ENCODE data around the gene GAS1.
A peak's percentile ranks its signal among the peaks of the same experiment; 100 is the strongest.

The GAS1 gene

DNA sequence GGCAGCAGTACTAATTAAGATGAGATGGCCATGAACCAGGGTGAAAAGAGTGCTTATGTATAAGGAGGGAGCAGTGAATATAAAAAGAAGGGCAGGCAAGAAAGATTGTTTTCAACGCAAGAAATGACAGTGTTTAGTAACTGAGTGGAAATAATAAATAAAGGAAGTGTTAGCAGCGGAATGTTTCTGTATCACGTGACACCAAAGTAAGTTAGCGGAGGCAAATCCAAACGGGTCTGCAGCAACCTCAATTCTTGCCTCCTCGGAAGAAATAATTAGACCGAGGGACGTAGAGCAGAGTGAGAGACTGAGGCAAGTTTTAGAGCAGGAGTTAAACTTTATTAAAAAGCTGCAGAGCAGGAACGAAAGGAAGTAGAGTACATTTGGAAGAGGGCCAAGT lies 15.4 kb upstream of the GAS1 start:
- DNase-seq: no peak

DNA sequence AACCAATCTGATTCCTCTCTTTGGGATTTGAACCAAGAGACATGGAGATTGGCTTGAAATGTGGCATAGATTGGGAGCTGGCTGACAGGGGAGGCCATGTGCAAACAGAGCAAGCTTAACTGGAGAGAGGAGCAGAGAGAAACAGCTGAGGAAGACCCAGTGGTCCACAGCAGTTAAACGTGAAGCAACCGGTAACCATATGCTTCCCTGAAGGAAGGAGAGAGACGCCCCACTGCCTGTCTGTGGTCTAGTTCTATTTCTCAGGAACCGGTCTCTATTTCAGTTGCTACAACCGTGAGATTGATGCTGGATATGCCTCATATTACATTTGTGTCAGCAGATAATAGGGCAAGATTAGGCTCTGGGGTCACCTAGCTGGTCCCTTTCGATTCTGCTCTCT lies 13.6 kb upstream of the GAS1 start:
- no peak for DNase-seq

DNA sequence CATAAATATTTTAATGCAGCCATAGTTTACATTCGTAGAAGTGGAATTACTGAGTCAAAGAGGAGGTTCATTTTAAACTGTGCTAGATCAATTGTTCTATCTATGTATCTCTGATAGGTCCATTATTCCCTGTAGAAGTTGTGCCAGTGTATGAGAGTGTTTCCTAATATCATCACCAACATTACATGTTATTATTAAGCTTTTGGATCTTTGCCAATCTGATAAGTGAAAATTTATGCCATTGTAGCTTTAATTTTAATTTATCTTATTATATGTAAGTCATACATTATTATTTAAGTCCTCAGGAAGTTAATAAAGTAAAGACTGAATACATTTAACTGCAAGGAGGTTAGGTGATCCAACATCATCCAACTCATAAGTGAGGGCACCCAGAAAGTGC lies 10.9 kb upstream of the GAS1 start:
- DNase-seq: no peak

DNA sequence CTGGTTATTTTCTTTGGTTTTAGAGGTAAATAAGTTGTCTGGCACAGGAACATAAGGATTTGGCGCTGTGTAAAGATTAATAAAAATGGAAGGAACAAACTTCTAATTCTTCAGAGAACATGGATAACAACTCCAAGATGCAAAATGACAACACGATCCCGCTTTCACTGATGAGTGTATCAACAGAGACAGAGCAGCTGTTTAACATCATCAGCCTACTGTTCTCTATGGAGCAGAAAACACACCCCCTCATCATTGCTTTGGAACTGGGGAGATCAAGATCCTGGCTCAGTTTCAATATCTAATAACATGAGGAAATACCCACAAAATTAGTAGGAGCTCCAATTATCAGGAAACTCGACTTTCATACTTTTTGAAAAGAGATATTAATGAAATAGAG lies 8.3 kb upstream of the GAS1 start:
- no peak for DNase-seq

GRCh38 chr9:86955042-86955441 lies 7.7 kb upstream of the GAS1 start:
- no peak for DNase-seq

DNA sequence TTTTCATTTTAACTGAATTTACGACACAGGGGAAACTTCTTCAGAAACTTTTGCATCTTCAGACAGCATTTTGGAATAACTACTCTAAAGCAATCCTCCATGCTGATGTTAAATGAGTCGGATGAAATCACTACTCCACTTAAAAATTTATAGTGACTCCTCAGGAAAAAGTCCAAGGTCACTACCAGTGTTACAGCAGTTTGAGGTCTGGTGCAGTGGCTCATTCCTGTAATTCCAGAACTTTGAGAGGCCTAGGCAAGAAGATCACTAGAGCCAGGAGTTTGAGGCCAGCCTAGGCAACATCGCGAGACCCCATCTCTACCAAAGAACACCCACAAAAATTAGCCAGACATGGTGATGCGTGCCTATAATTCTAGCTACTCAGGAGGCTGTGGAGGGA lies 5.9 kb upstream of the GAS1 start:
- no peak for DNase-seq

DNA sequence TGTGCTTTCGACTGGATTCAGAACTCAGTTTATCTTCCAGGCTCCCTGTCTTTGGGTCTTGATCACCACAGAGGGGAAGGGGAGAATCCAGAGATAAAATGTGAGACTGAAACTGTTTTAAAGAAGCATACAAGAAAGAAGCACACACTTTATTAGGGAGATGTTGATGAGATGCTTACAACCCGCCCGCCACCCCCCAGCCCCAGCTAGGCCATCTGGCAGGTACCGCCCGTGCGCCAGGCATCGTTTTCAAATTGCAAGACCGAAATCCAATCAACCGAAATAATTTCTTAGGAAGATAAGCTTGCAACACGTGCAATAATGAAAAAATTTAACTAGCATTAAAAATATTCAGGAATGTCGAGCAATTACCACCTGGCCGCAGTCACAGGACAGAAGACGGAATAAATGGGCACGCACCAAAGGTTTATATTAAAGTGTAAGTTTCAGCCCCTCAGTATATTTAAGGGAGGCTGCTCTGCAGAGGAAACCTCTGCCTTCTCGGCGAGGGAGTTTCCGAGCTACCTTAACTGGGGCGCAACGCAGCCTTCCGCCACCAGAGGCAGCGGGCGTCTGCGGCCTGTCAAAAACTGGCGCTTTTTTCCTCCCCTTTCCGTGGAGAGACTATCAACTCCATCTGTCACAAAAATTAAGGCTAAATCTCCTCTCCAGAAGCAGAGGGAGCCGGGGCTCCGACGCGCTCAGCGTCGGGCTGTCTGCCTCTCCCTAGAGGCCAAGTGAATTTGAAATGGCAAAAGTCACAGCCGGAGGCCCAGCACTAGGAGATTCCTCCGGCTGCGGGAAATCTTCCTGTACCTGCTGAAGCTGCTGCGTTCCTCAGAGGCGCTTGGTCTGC lies 996 bp upstream of the GAS1 start:
- peak; percentile 79 for DNase-seq

- DNase-seq: peak; percentile 76
Observed at GRCh38 chr9:86946201-86947145, 833 bp downstream of the GAS1 start.

- no peak for DNase-seq
Observed at GRCh38 chr9:86945728-86946200, 1.5 kb downstream of the GAS1 start.

GRCh38 chr9:86944796-86945727 lies 2.2 kb downstream of the GAS1 start:
- DNase-seq: no peak

- no peak for DNase-seq
Observed at GRCh38 chr9:86943201-86944113, 3.8 kb downstream of the GAS1 start.

DNA sequence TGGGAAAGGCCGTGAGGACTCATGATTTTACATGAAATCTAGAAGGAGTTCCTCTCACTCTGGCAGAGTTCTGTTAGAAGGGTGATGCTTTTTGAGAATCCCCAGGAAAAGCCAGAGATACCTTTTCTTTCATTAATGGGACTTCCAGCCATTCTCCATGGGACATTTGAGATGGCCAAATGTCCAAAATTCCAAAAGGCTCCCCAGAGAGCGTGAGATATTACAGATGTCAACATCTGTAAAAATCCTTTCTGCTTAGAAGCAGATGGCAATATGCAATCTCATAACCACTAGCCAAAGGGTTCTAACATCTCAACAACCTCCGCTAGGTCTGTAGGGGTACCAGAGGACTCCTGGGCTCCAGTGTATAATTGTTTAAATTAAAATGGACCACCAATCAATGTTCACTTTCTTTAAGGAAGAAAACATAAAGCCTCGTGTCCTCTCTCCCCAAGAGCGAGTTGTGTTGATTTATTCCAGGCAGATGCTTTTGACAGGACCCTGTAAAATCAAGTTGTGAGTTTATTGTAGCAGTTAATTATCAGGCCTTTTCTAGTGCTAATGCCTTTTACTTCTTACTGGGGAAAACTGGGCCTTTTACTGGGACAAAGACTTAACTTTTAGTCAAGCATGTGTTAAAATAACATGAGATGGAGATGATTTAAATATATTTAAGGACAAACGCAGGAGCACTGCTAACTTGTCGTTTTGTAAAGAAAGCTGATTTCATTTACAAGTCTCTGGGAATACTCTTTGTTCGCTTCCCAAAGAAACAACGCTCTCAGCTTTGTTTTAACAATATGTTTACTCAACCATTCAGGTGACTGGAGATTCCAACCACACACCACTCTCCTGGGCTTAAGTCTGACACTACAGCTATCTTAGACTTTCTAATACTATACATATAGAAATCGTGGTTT lies 4.8 kb downstream of the GAS1 start:
- DNase-seq: no peak

GRCh38 chr9:86941197-86941596 lies 6.1 kb downstream of the GAS1 start:
- no peak for DNase-seq

DNA sequence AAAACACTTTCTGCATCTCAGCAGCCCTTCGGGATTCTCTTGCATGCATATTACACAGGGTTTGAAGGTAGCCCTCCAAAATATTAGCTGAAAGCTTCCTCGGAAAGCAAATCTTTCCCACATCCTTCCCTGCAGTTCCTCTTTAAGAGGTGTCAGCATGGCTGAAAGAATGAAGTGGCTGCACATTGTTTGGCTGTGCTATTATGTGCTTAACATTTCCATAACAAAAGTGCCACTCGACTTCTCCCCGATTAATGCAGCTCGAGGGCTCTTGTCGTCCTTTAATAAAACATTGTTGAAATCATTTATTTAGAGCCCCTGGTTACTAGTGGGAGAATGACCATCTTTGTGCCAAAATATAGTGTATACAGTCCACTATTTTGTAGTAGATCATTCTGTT lies 6.5 kb downstream of the GAS1 start:
- no peak for DNase-seq

GRCh38 chr9:86939891-86940290 lies 7.4 kb downstream of the GAS1 start:
- DNase-seq: no peak

- DNase-seq: no peak
Observed at GRCh38 chr9:86939321-86939720, 8.0 kb downstream of the GAS1 start.

DNA sequence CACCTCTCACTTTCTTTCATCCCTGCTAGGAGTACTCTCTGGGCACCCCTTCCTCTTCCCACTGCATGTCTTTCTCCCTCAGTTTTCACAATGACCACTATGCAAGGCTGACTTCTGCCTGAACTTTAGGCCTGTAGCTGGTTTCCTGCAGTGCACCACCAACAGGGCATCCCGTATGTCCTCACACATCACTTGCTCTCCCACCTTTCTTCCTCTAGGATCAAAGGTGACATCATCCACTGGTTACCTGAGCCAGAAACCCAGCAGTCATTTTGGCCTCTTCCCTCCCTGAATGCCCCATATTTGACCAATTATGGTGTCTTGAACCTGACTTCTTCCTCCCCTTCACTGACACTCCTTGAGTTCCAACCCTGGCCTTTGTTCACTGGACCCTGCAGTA lies 8.5 kb downstream of the GAS1 start:
- no peak for DNase-seq

DNA sequence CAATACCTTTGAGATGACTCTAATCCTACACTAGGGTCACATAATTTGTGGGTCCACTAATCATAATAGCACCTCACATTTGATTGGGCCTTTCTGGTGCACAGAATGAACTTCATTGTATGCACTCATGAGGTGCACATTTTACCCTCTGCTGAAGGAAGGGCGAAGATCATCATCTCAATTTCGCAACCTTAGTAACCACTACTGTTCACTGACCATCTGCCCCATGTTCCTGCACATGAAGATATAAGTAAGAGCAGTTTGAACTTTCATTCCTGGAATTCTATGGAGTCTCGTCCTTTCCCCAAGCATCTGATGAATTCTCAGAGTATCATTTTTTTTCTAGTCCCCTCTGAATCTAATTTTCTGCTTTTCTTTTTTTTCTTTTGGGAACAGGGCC lies 21.2 kb downstream of the GAS1 start:
- DNase-seq: no peak

GRCh38 chr9:86925686-86926085 lies 21.6 kb downstream of the GAS1 start:
- no peak for DNase-seq

DNA sequence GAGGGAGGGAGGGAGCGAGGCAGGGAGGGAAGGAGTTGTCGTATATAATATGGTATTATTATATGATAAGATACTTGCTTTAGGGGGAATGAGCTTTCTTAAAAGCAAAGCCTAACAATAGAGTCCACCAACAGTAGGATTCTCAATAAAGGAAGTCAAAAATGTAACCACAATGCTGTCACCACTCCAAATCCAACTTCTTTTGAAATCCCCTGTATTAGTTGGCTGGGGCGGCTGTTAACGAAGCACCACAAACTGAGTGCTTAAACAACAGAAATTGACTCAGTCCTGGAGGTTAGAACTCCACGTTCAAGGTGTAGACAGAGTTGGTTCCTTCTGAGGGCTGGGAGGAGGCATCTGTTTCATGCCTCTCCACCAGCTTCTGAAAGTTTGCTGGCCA lies 23.1 kb downstream of the GAS1 start:
- DNase-seq: no peak
